Parathyroid adenoma (tissue), 2 donors: ENCODE measurements around the gene ITGA11.

ENCODE experiments used
- H2AFZ ChIP-seq: fragments of 300-600 bp; sonication (generic); one replicate; pipeline ENCODE4 v1.7.0; 2017; ENCODE audit warnings: antibody characterized with exemption, mild to moderate bottlenecking
- H3K27ac ChIP-seq: fragments of 300-600 bp; sonication (generic); one replicate; pipeline ENCODE4 v1.7.0; 2017
- H3K27me3 ChIP-seq: fragments of 300-600 bp; sonication (generic); one replicate; pipeline ENCODE4 v1.7.0; 2017; ENCODE audit warnings: low read length; ENCODE audit not compliant: control insufficient read depth, insufficient read depth
- H3K36me3 ChIP-seq: fragments of 300-600 bp; sonication (generic); one replicate; pipeline ENCODE4 v1.7.0; 2017; ENCODE audit warnings: low read length; ENCODE audit not compliant: control insufficient read depth, insufficient read depth
- H3K4me1 ChIP-seq: fragments of 300-600 bp; sonication (generic); one replicate; pipeline ENCODE4 v1.7.0; 2017; ENCODE audit warnings: control low read depth
- H3K4me2 ChIP-seq: fragments of 300-600 bp; sonication (generic); one replicate; pipeline ENCODE4 v1.7.0; 2017; ENCODE audit warnings: low read length
- H3K4me3 ChIP-seq: fragments of 300-600 bp; sonication (generic); one replicate; pipeline ENCODE4 v1.7.0; 2017; ENCODE audit warnings: low read depth, low read length
- H3K79me2 ChIP-seq: fragments of 300-600 bp; sonication (generic); one replicate; pipeline ENCODE4 v1.7.0; 2017; ENCODE audit warnings: control low read depth
- H3K9ac ChIP-seq: fragments of 300-600 bp; sonication (generic); one replicate; pipeline ENCODE4 v1.7.0; 2017; ENCODE audit warnings: mild to moderate bottlenecking
- H3K9me3 ChIP-seq: fragments of 300-600 bp; sonication (generic); one replicate; pipeline ENCODE4 v1.7.0; 2017; ENCODE audit warnings: low read length; ENCODE audit not compliant: control insufficient read depth
- TF ChIP-seq, protein P1 (sequence below): fragments of 300-600 bp; sonication (generic); IDR thresholded peaks from one replicate; pipeline ENCODE4 v1.7.0; 2017; ENCODE audit warnings: antibody characterized with exemption, mild to moderate bottlenecking
- donor health status: primary hyperparathyroidism.

The ITGA11 gene

DNA sequence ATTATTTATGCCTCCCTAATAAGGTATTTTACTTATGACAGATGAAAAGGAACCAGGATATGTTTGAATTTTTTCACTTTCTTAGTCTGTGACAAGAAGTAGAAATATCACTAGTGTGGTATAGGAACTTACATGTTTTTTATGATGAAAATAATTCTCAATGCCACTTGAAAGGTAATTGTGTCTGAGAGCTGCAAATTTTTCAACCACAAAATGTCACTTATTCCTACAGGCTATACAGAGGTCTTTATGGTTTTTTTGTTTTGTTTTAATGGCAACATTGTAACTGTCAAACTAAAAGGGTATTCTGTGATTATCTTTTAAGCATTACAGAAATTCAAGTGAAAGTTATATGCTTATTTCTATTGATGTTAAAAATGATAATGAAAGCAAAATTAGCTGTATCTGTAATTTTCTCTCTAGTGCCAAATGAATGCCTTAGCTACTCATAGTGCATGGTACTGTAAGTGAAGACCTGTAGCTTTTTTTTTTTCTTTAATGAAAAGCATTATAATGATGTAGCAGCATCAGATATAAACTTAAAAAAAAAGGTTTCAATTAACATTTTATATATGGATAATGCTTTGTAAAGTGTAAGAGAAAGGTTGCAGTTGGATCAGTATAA, 139.7 kb downstream of the ITGA11 start:
- H3K4me3 ChIP-seq, result no peak overlapping the region
- TF ChIP-seq, protein P1, sequence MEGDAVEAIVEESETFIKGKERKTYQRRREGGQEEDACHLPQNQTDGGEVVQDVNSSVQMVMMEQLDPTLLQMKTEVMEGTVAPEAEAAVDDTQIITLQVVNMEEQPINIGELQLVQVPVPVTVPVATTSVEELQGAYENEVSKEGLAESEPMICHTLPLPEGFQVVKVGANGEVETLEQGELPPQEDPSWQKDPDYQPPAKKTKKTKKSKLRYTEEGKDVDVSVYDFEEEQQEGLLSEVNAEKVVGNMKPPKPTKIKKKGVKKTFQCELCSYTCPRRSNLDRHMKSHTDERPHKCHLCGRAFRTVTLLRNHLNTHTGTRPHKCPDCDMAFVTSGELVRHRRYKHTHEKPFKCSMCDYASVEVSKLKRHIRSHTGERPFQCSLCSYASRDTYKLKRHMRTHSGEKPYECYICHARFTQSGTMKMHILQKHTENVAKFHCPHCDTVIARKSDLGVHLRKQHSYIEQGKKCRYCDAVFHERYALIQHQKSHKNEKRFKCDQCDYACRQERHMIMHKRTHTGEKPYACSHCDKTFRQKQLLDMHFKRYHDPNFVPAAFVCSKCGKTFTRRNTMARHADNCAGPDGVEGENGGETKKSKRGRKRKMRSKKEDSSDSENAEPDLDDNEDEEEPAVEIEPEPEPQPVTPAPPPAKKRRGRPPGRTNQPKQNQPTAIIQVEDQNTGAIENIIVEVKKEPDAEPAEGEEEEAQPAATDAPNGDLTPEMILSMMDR, result no peak
- H3K27me3 ChIP-seq, result no peaks in the 10 kb centered on the region
- no peak overlapping the region for H3K4me2 ChIP-seq
- H3K9me3 ChIP-seq, result no peaks in the 10 kb centered on the region
- no peak overlapping the region for H3K9ac ChIP-seq
- H3K79me2 ChIP-seq, result peaks cover 8% of the 10 kb centered on the region
- H3K36me3 ChIP-seq, result no peaks in the 10 kb centered on the region
- no peak overlapping the region for H3K27ac ChIP-seq
- no peak overlapping the region for H2AFZ ChIP-seq
- no peaks in the 10 kb centered on the region for H3K4me1 ChIP-seq

DNA sequence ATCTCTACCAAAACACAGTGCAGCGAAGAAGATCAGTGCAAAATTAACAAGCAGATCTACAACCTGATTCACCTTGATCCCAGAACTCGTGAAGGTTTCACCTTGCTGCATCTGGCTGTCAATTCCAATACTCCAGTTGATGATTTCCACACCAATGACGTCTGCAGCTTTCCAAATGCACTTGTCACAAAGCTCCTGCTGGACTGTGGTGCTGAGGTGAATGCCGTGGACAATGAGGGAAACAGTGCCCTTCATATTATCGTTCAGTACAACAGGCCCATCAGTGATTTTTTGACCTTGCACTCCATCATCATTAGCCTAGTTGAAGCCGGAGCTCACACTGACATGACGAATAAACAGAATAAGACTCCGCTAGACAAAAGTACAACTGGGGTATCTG, 141.2 kb downstream of the ITGA11 start:
- Histone ChIP-seq H3K27ac (no peak overlapping the region), H3K27me3 (no peaks in the 10 kb centered on the region), H3K79me2 (peaks cover 10% of the 10 kb centered on the region), H3K4me3 (no peak overlapping the region), H3K4me1 (no peaks in the 10 kb centered on the region), H3K4me2 (no peak overlapping the region), H3K36me3 (no peaks in the 10 kb centered on the region), H3K9ac (no peak overlapping the region), H3K9me3 (no peaks in the 10 kb centered on the region), H2AFZ (no peak overlapping the region)
- TF ChIP-seq, protein P1, result no peak

DNA sequence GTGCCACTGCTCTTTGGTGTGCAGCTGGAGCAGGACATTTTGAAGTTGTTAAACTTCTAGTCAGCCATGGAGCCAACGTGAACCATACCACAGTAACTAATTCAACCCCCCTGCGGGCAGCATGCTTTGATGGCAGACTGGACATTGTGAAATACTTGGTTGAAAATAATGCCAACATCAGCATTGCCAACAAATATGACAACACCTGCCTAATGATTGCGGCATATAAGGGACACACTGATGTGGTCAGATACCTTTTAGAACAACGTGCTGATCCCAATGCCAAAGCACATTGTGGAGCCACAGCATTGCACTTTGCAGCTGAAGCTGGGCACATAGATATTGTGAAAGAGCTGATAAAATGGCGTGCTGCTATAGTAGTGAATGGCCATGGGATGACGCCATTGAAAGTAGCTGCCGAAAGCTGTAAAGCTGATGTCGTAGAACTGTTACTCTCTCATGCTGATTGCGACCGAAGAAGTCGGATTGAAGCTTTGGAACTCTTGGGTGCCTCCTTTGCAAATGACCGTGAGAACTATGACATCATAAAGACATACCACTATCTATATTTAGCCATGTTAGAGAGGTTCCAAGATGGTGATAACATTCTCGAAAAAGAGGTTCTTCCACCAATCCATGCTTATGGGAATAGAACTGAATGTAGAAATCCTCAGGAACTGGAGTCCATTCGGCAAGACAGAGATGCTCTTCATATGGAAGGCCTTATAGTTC, 142.2 kb downstream of the ITGA11 start:
- Histone ChIP-seq H3K36me3 (no peaks in the 10 kb centered on the region), H3K9me3 (no peaks in the 10 kb centered on the region), H3K4me3 (no peak overlapping the region), H3K9ac (no peak overlapping the region), H3K27me3 (no peaks in the 10 kb centered on the region), H2AFZ (no peak overlapping the region), H3K27ac (no peak overlapping the region), H3K79me2 (peaks cover 18% of the 10 kb centered on the region), H3K4me1 (no peaks in the 10 kb centered on the region), H3K4me2 (no peak overlapping the region)
- TF ChIP-seq, protein P1, result no peak

DNA sequence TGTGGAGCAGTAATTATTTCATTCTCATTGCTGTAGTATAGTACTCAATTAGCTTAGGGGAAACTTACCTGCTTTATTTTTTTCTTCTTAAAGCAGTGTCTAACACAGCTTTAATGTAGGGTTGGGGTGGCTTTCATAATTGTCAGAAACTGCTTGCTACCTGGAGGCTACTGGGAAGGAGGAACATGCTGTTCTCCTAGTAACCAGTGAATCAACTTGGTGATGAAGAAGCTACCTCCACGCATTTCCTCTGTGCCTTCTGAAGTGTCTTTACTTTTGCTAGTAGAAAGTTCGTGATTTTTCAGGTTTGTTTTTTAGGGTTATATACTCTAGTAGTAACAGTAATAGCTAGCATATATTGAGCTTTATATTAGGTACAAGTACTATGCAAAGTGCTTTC, 142.9 kb downstream of the ITGA11 start:
- TF ChIP-seq, protein P1, result no peak
- Histone ChIP-seq H3K9ac (no peak overlapping the region), H3K4me1 (no peaks in the 10 kb centered on the region), H3K79me2 (peaks cover 24% of the 10 kb centered on the region), H3K4me2 (no peak overlapping the region), H2AFZ (no peak overlapping the region), H3K9me3 (no peaks in the 10 kb centered on the region), H3K4me3 (no peak overlapping the region), H3K27me3 (no peaks in the 10 kb centered on the region), H3K27ac (no peak overlapping the region), H3K36me3 (no peaks in the 10 kb centered on the region)

DNA sequence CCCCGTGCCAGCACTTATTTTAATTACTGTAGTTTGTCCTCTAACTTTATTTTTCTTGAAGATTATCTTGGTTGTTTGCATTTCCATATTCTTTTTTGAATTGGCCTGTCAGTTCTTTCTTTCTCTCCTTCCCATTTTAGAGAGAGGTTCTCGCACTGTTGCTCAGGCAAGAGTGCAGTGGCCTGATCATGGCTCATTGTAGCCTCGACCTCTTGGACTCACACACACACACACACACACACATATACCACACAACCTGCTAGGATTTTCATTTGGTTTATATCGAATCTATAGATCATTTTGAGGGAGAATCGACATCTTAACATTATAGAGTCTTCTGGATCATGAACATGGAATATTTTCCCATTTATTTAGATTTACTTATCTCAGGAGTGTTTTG, 145.7 kb downstream of the ITGA11 start:
- Histone ChIP-seq H3K27ac (no peak overlapping the region), H3K9ac (no peak overlapping the region), H3K79me2 (peaks cover 27% of the 10 kb centered on the region), H3K36me3 (no peaks in the 10 kb centered on the region), H3K4me3 (no peak overlapping the region), H3K4me2 (no peak overlapping the region), H2AFZ (no peak overlapping the region), H3K4me1 (no peaks in the 10 kb centered on the region), H3K9me3 (no peaks in the 10 kb centered on the region), H3K27me3 (no peaks in the 10 kb centered on the region)
- TF ChIP-seq, protein P1, result no peak
